GM12874 (cell line): ENCODE data around the gene TMEM233.

Experiments used
- TF ChIP-seq, protein P1 (sequence below): IDR thresholded peaks from 2 replicates; pipeline ENCODE4 v1.5.1; 2011; ENCODE audit warnings: low read depth, mild to moderate bottlenecking, control low read depth, low read length, moderate library complexity; ENCODE audit not compliant: insufficient read depth

The TMEM233 gene

DNA sequence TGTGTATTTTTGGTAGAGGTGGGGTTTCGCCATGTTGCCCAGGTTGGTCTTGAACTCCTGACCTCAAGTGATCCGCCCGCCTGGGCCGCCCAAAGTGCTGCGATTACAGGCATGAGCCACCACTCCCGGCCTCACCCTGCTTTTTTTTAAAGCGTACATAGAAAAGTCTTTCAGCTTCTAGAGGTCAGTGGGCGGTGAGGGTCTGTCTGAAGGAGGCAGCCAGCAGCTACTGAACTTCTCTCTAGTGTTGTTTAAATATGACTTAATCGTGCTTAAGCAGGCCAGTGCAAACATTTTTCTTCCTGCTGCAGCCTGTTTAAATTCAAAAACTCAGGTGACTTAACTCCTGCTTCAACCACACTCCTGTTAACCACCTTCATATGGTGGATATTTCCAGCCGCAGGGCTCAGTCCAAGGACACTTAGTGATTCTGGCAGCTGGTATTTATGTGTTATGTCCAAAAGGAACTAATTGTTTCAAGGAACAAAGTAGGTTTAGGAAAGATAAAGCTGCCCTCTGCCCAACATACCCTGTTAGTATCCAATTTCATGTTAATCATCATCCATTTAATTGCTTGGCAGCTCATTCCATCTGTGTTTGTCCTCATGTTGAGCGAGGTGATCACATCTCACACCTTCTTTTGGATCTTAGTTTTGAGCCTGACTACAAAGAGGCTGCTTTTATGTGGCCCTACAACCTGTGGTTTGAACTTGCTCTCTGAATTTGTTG, 76.3 kb downstream of the TMEM233 start:
- TF ChIP-seq, protein P1, sequence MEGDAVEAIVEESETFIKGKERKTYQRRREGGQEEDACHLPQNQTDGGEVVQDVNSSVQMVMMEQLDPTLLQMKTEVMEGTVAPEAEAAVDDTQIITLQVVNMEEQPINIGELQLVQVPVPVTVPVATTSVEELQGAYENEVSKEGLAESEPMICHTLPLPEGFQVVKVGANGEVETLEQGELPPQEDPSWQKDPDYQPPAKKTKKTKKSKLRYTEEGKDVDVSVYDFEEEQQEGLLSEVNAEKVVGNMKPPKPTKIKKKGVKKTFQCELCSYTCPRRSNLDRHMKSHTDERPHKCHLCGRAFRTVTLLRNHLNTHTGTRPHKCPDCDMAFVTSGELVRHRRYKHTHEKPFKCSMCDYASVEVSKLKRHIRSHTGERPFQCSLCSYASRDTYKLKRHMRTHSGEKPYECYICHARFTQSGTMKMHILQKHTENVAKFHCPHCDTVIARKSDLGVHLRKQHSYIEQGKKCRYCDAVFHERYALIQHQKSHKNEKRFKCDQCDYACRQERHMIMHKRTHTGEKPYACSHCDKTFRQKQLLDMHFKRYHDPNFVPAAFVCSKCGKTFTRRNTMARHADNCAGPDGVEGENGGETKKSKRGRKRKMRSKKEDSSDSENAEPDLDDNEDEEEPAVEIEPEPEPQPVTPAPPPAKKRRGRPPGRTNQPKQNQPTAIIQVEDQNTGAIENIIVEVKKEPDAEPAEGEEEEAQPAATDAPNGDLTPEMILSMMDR = no peak

DNA sequence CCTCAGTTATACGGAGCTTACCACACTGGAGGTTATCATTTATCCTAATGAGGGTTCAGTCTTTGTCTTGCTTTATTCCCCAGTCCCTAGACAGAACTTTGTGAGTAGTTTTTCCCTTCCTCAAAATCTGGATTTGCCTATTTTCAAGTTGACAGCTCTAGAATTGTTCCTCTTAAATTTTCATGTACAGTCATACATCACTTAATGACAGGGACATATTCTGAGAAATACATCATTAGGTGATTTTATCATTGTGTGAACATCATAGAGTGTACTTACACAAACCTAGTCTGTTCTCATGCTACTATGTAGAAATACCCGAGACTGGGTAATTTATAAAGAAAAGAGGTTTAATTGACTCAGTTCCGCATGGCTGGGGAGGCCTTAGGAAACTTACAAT, 77.5 kb downstream of the TMEM233 start:
- TF ChIP-seq, protein P1 = no peak

DNA sequence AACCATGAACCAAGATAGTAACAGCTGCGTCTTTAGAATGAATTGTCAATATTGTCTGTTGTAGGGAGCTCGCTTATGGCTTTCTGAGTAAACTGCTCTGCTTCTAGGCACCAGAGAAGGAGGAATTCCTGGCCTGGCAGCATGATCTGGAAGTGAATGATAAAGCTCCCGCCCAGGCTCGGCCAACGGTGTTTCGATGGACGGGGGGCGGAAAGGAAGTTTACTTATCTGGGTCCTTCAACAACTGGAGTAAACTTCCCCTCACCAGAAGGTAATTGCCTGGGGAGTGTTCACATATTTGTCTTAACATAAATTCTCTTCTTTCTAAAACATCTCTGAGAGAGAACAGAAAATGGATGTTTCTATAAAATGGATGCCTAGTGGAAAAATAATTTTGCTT, 78.6 kb downstream of the TMEM233 start:
- TF ChIP-seq, protein P1 = no peak

DNA sequence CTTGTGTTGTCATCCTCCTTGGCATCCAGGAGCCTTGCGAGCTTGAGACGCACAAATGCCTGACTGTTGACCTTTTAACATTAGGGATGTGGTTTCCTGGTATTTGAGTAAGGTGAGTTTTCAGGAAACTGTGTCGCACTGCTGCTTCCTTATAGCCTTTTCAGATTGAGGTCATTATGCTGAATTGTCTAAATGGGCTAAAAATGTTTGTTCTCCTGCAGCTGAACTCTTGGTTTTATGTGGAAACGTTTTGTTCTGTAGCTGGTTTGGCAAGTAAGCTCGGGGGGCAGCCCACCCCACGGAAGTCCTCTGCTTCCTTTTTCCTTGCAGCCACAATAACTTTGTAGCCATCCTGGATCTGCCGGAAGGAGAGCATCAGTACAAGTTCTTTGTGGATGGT, 80.1 kb downstream of the TMEM233 start:
- TF ChIP-seq, protein P1 = no peak

DNA sequence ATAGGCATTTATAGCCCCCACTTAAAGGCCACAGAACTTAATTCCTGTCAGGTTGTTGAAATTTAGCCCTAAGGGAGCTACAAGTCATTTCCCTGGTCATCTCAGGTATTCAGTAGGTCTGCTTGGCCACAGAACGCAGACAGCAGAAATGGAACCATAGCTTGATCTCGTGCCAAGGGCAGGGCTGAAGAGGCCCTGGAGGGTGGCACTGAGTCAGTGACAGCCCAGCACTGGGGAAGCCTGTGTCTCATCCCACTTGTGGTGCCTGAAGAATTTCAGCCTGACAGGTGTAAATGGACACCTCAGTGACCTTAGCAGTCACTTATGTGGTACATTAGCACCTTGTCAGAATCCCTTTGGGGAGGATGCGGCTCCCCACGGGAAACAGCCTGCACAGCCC, 81.0 kb downstream of the TMEM233 start:
- TF ChIP-seq, protein P1 = no peak

DNA sequence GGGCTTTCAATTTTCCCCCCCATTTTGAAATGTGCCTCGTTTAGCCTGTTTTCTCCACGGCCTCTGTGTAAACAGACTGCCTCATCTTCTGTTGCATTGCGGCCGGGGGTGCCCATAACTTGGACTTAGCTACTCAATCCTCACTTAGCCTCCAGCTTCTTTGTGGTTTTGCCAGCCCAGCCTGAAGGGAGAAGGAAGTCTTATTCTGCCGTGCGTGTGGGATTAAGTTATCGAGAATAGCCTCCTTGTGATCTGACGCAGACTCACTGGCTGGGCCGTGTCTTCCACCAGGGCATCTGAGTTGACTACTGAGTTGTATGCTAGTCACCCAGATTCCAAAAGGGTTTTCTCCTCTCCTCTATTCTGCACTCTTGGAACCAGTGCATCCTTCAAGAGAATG, 82.4 kb downstream of the TMEM233 start:
- TF ChIP-seq, protein P1 = no peak

DNA sequence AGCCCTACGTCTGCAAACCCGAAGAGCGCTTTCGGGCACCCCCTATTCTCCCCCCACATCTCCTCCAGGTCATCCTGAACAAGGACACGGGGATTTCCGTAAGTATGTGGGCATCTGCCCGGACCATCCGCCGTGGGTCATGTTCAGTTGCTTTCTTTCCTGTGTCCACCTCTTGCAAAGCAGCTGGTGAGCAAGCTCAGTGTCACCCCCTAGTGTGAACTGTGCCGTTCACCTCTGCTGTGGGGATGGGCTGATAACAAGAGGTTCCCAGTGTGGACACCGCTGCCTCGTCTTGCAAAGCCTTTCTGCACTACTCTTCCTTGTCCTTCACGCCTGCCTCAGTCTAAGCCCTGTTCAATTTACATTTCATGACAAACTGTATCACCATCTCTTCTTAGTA, 83.0 kb downstream of the TMEM233 start:
- TF ChIP-seq, protein P1 = no peak
